ENCODE measurements around the gene CRYBB3.

GRCh38 chr22:25176799-25177198, 22.9 kb upstream of the CRYBB3 start:
- TF ChIP-seq CTCF (IDR thresholded peaks at IDR 0.05; ENCODE audit: low read depth, low read length), result no peak
- TF ChIP-seq EZH2phosphoT487 (IDR thresholded peaks at IDR 0.05; ENCODE audit: low read depth), result no peak

All from OCI-LY3 (cell line).